Thymus (tissue), 11 donors: ENCODE results near the gene UBE2E2. TPM values are rescaled to one million over a fixed set of nuclear protein-coding genes. Genes with fewer than 3 reads are reported as not detected.

ENCODE experiments used
- DNase-seq, 9 donors: peaks; one replicate each; pipeline ENCODE4 v3.0.0-alpha.2; 2013; ENCODE audit warnings: low spot score in 9 of 9, low read depth in 6 of 9, missing footprints in 1 of 9
- H3K27ac ChIP-seq, 2 donors: one replicate each; pipeline ENCODE4 v1.5.1; 2013; ENCODE audit warnings: control low read depth in 1 of 2, low read depth in 1 of 2, low read length in 1 of 2, mild to moderate bottlenecking in 1 of 2, moderate library complexity in 1 of 2
- H3K27me3 ChIP-seq, 2 donors: one replicate each; pipeline ENCODE4 v1.5.1; 2013; ENCODE audit warnings: low read length in 1 of 2; ENCODE audit not compliant: control insufficient read depth in 2 of 2, insufficient read depth in 1 of 2
- H3K36me3 ChIP-seq, 2 donors: one replicate each; pipeline ENCODE4 v1.5.1; 2013; ENCODE audit warnings: low read length in 1 of 2, mild to moderate bottlenecking in 1 of 2, moderate library complexity in 1 of 2; ENCODE audit not compliant: control insufficient read depth in 2 of 2, insufficient read depth in 2 of 2
- H3K4me1 ChIP-seq, 2 donors: one replicate each; pipeline ENCODE4 v1.5.1; 2013; ENCODE audit warnings: low read length in 2 of 2; ENCODE audit not compliant: control insufficient read depth in 2 of 2, insufficient read depth in 2 of 2
- H3K4me3 ChIP-seq, 2 donors: one replicate each; pipeline ENCODE4 v1.5.1; 2013; ENCODE audit warnings: low read length in 2 of 2, control low read depth in 1 of 2, mild to moderate bottlenecking in 1 of 2
- H3K9me3 ChIP-seq, 2 donors: one replicate each; pipeline ENCODE4 v1.5.1; 2013; ENCODE audit warnings: low read length in 1 of 2, mild to moderate bottlenecking in 1 of 2; ENCODE audit not compliant: control insufficient read depth in 2 of 2, insufficient read depth in 1 of 2
- WGBS: extraction: QIAGEN DNeasy Blood & Tissue Kit; methylation state at CpG from one replicate; pipeline ENCODE4 v1.1.7; 2013; 5-methylcytosine and 5-hydroxymethylcytosine counted together
- polyA plus RNA-seq: library from polyadenylated mRNA; stranded (reverse); fragments of 200-250 nt; gene quantifications from one replicate; pipeline ENCODE4 v1.2.3, GENCODE V29; 2013
- total RNA-seq: library from RNA; stranded (reverse); fragments of 120-200 nt; gene quantifications from one replicate; pipeline ENCODE4 v1.2.4, GENCODE V29; 2013
- donor health status: healthy.

Gene UBE2E2
- total and polyA plus RNA-seq, 2 donors: 32.9 to 35.5 TPM

DNA sequence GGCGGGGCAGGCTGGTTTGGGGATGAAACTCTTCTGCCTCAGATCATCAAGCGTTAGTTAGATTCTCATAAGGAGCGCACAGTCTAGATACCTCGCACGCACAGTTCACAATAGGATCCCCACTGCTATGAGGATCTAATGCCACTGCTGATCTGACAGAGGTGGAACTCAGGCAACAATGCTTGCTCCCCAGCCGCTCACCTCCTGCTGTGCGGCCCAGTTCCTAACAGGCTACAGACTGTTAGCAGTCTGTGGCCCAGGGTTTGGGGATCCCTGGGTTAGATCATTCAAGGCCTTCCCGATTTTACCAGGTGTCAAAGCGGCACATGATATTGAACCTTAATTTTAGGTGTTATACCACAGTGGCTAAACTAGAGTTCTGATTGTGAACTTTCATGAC lies 232.8 kb downstream of the UBE2E2 start:
- Histone ChIP-seq H3K36me3 (no peaks in the 10 kb centered on the region), H3K27me3 (no peaks in the 10 kb centered on the region), H3K4me1 (peaks cover 6 to 13% of the 10 kb centered on the region in 2 donors), H3K27ac (no peak overlapping the region), H3K4me3 (no peak overlapping the region), H3K9me3 (no peaks in the 10 kb centered on the region)
- 98% methylated on average over 9 of the region's 9 CpGs for WGBS
- no peak for DNase-seq

DNA sequence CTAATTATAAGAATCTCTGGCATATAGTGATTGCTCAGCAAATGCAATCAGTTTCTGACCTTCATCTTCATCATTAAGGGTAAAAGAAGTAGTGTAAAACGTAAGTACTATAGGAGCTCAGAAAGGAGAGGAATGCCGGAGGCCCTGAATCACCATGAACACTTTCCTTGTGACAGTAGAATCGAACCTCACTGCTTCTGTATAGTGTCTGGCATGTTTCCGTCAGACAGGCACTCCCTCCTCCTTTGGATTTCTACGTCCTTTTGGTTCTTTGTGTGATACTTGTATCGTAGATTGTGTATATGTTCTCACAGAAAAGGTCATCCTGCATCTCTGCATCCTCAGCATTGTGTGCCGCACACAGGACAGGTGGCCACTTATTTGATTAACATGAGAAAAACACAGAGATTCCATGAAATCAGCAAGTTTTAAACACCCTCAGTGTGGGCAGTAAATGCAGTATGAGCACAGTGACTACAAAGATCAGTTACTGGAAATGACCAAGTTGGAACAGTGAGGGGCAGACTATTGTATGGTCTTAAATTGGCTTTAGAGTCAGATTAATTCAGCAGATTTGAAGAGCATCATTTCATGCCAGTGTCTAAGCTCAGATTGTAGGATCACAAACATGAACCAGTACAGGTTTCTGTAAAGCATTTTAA lies 234.5 kb downstream of the UBE2E2 start:
- H3K4me3 ChIP-seq: no peak overlapping the region

DNA sequence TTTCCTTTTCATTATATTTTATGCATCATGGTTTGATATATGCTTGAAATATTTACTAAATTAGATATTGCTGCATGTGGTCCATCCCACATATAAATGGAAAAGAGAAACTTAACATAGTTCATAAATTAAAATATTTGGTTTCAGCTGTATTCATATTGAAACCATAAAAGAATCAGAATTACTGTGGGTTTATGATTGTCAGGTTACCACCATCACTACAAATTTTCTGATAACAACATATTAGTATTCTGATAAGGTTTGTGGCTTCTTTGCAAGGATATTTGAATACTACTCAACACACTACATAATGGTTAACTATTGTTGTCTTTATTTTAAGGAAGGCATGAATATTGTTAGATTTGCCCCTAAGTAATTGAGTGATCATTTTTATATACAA lies 235.5 kb downstream of the UBE2E2 start:
- Histone ChIP-seq H3K36me3 (no peaks in the 10 kb centered on the region), H3K4me1 (peaks cover 8 to 26% of the 10 kb centered on the region in 2 donors), H3K4me3 (no peak overlapping the region), H3K27me3 (no peaks in the 10 kb centered on the region), H3K27ac (no peak overlapping the region), H3K9me3 (no peaks in the 10 kb centered on the region)
- DNase-seq: no peak

More for the DNA sequence above, 234.5 kb downstream of the UBE2E2 start:
- Histone ChIP-seq H3K27ac (no peak overlapping the region), H3K9me3 (no peaks in the 10 kb centered on the region), H3K27me3 (no peaks in the 10 kb centered on the region), H3K36me3 (no peaks in the 10 kb centered on the region), H3K4me1 (peaks cover 6 to 17% of the 10 kb centered on the region in 2 donors)
- DNase-seq: no peak
- WGBS: 98% methylated on average over 7 of the region's 7 CpGs

DNA sequence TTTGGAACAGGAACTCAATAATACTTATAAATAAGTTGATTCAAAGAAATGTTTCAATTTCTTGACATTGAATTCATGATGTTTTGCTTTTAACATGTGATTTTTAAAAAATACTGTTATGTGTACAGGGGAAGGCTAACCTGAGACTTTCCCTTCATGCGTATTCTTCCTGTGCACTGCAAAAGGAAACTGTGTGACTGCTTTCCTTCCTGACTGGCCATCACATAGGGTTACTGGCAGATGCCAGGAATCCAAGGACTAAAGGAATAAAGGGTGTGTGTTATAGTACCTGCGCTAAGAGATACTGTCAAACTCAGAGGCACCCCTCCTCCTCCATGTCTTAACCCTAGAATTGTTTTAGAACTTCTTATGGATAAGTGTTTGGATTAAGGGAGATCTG lies 236.0 kb downstream of the UBE2E2 start:
- Histone ChIP-seq H3K4me1 (peaks cover 8 to 26% of the 10 kb centered on the region in 2 donors), H3K27ac (no peak overlapping the region)
- WGBS: 95% methylated on average over 2 of the region's 2 CpGs

DNA sequence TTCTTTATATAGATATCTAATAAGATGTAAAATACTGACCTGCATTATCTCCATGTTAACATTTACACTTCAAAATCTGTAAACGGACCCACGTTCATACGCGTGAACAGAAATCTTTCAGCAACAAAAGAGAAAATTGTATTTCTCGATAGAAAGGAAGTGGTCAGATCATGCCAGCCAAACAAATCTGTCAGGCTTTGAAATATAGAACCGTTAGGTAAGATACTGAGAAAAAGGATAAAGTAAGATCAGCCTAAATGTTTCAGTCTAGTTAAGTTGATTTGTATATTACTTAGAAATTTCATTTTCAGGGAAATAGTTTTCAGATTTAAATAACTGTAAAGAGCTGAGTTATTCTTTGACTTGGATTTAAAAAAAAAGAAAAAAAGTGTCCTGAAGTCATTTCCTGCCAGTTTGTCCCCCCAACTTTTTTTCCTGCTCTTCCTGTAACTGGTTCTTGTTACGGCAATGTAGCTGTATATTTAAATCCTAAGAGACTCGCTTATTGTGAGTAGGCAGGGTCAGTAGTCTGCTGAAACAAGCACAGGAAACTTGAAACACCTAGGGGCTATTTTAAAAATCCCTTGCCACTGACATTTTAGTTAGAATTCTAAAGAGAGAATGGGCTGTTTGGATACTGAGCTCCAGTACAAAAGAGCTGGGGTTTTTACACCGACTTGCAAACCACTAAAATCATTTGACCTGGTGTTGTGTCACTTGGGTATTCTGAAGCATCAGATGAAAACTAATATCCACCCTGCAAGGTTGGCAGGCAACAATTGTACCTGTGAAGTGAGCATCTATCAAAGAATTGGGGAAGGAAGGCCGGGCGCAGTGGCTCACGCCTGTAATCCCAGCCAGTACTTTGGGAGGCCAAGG lies 237.5 kb downstream of the UBE2E2 start:
- WGBS: 44% methylated on average over 12 of the region's 12 CpGs

More for the DNA sequence above, 236.0 kb downstream of the UBE2E2 start:
- H3K9me3 ChIP-seq: no peaks in the 10 kb centered on the region
- H3K4me3 ChIP-seq: no peak overlapping the region
- DNase-seq: no peak
- H3K27me3 ChIP-seq: no peaks in the 10 kb centered on the region
- H3K36me3 ChIP-seq: no peaks in the 10 kb centered on the region

DNA sequence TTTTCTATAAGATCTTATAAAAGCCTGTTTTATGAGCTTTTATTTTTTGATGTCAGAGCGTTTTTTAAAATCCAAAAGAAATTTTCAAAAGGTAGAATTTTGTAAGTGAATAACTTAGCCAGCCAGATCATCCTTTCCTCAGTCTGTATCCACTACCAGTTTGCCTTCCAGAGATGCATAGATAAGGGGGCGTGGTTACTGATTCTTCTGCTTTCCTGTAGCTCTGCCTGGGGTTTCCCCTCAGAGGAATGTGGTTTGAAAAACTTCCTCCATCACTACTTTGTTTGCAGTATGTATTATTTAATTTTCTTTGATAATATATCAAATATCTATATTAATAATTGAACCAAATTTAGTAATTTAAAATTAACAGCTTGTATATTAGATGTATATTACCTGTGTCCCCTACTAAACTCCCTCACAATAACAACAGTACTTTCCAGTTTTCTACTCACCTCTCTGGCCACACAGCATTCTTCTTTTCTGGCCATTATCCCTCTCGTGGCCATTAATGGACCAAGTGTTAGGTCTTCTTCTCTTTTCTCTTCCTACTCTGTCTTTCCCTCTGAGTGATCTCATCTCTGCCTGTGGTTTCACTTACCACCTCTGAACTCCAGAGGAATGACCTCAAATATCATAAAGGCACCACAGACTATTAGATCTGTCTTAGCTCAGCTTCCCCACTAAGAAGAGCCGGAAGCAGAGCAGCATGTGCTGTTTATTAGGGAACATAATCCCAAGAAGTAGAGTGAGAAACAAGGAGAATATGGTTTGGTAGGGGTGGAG lies 239.7 kb downstream of the UBE2E2 start:
- H3K27ac ChIP-seq: no peak overlapping the region
- peaks cover 8 to 26% of the 10 kb centered on the region in 2 donors for H3K4me1 ChIP-seq
- peak in 6 of 9 donors; percentile 18 to 61 (median 27) for DNase-seq
- no peaks in the 10 kb centered on the region for H3K27me3 ChIP-seq
- H3K9me3 ChIP-seq: no peaks in the 10 kb centered on the region
- 37% methylated on average over 4 of the region's 4 CpGs for WGBS
- no peak overlapping the region for H3K4me3 ChIP-seq
- no peaks in the 10 kb centered on the region for H3K36me3 ChIP-seq

More for the DNA sequence above, 237.5 kb downstream of the UBE2E2 start:
- H3K27ac ChIP-seq: no peak overlapping the region
- peak in 2 of 9 donors; percentile 14 to 39 for DNase-seq
- no peak overlapping the region for H3K4me3 ChIP-seq
- H3K4me1 ChIP-seq: peaks cover 8 to 26% of the 10 kb centered on the region in 2 donors
- no peaks in the 10 kb centered on the region for H3K27me3 ChIP-seq
- no peaks in the 10 kb centered on the region for H3K9me3 ChIP-seq
- H3K36me3 ChIP-seq: no peaks in the 10 kb centered on the region

DNA sequence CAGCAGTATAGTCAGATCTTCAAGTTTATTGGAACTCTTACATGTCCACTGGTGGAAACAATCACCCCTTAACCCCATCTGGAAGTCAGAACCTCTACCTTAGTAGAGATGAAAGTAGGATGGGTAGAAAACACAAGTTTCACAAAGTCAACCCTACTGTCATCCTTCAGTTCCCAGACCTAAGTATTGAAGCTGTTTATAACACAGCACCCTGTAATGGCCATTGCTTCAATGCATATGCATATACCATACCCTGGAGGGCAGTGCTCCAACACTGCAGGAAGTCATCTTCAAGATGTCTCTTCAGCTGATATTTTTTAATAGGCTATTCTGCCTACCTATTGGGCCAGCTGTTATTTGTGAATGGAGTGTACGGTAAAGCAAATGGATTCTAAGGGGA lies 241.3 kb downstream of the UBE2E2 start:
- Histone ChIP-seq H3K4me1 (peaks cover 8 to 23% of the 10 kb centered on the region in 2 donors), H3K4me3 (no peak overlapping the region), H3K27ac (no peak overlapping the region), H3K36me3 (no peaks in the 10 kb centered on the region), H3K27me3 (no peaks in the 10 kb centered on the region), H3K9me3 (no peaks in the 10 kb centered on the region)
- DNase-seq: no peak
- 98% methylated on average over 1 of the region's 1 CpG for WGBS

DNA sequence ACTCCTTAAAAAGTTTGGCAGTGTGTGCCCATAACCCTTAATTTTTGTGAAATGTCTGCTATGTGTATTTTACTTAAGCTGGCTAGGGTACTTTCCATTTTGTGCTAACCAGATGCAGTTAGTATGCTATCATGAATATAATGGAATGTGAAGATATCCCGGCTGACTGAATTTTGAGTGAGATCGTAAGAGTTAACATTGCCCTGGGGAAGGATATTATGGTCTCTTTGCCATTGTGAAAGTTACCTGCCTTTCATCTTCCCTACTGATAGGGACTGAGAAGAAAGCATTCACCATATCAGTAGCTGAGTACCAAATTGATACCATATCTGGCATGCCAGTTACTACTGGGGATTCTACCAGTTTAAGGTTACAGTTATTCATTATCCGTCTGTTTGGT lies 243.2 kb downstream of the UBE2E2 start:
- Histone ChIP-seq H3K27me3 (no peaks in the 10 kb centered on the region), H3K27ac (no peak overlapping the region), H3K36me3 (no peaks in the 10 kb centered on the region), H3K9me3 (no peaks in the 10 kb centered on the region), H3K4me3 (no peak overlapping the region), H3K4me1 (peaks cover 2 to 10% of the 10 kb centered on the region in 2 donors)
- 96% methylated on average over 3 of the region's 3 CpGs for WGBS
- no peak for DNase-seq
